ENCODE data around the gene ATF6B. TPM values are rescaled to one million over a fixed set of nuclear protein-coding genes. Genes with fewer than 3 reads are reported as not detected.

ATF6B gene
- total and polyA plus RNA-seq, 8 donors, result 70.7 to 95.8 (median 85.8) TPM

GRCh38 chr6:32096394-32097258 lies 31.4 kb downstream of the ATF6B start:
- Histone ChIP-seq H3K27me3 (peaks cover 21 to 42% of the 10 kb centered on the region in 2 donors), H3K9me3 (no peaks in the 10 kb centered on the region), H3K4me1 (peaks cover 6 to 36% of the 10 kb centered on the region in 2 donors), H3K36me3 (no peaks in the 10 kb centered on the region), H3K27ac (no peak overlapping the region), H3K4me3 (no peak overlapping the region)
- DNase-seq, result no peak
- ATAC-seq, result no peak
- intact Hi-C loops (cut with DNase I), result no loop called here
- TF ChIP-seq CTCF (IDR thresholded peaks at IDR 0.05), result no peak

DNA sequence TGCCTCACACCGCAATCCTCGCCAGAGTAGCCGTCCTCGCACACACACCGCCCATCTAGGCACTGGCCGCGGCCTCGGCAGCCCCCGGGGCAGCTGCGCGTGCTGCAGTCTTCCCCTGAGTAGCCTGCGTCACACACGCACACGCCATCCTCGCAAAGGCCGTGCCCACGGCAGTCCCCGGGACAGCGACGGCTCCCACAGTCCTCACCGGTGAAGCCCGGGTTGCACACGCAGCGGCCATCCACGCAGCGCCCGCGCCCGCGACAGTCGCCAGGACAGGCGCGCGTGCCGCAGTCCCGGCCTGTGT lies 32.0 kb downstream of the ATF6B start:
- DNase-seq (no peak), ATAC-seq (no peak)
- Histone ChIP-seq H3K9me3 (no peaks in the 10 kb centered on the region), H3K36me3 (no peaks in the 10 kb centered on the region), H3K4me1 (peaks cover 6 to 36% of the 10 kb centered on the region in 2 donors), H3K4me3 (no peak overlapping the region), H3K27ac (no peak overlapping the region), H3K27me3 (peaks cover 21 to 42% of the 10 kb centered on the region in 2 donors)
- TF ChIP-seq CTCF (IDR thresholded peaks at IDR 0.05), result no peak
- intact Hi-C loops (cut with DNase I), result no loop called here

GRCh38 chr6:32095338-32096086 lies 32.5 kb downstream of the ATF6B start:
- ATAC-seq (no peak), DNase-seq (no peak)
- H3K4me3 ChIP-seq, result no peak overlapping the region
- intact Hi-C loops (cut with DNase I), result no loop called here
- H3K36me3 ChIP-seq, result no peaks in the 10 kb centered on the region
- H3K27ac ChIP-seq, result no peak overlapping the region
- peaks cover 21 to 42% of the 10 kb centered on the region in 2 donors for H3K27me3 ChIP-seq
- H3K4me1 ChIP-seq, result peaks cover 6 to 36% of the 10 kb centered on the region in 2 donors
- TF ChIP-seq CTCF (IDR thresholded peaks at IDR 0.05), result no peak
- H3K9me3 ChIP-seq, result no peaks in the 10 kb centered on the region

GRCh38 chr6:32092760-32093497 lies 35.1 kb downstream of the ATF6B start:
- intact Hi-C loops (cut with DNase I), result no loop called here
- Histone ChIP-seq H3K27me3 (peaks cover 21 to 42% of the 10 kb centered on the region in 2 donors), H3K36me3 (no peaks in the 10 kb centered on the region), H3K4me3 (no peak overlapping the region), H3K9me3 (no peaks in the 10 kb centered on the region), H3K4me1 (peaks cover 6 to 36% of the 10 kb centered on the region in 2 donors), H3K27ac (peak overlapping the region; percentile 46 to 65)
- DNase-seq (peak in 3 of 4 donors; percentile 59 to 92 (median 87)), ATAC-seq (peak; percentile 73)
- TF ChIP-seq CTCF (IDR thresholded peaks at IDR 0.05), result no peak
